IMR-90 (cell line): Measurements from ENCODE around the gene CFP.

ENCODE experiments used
- BHLHE40 ChIP-seq: fragments of 150-350 bp; IDR thresholded peaks from 2 replicates; pipeline ENCODE4 v1.6.1; 2016; ENCODE audit warnings: mild to moderate bottlenecking, low read depth, low read length
- CEBPB ChIP-seq: IDR thresholded peaks from 2 replicates; pipeline ENCODE4 v1.6.1; 2012; ENCODE audit warnings: low read depth, low read length, improper control_type of control experiment
- CHD1 ChIP-seq: IDR thresholded peaks from 2 replicates; pipeline ENCODE4 v1.6.1; 2012; ENCODE audit warnings: low read depth, low read length, improper control_type of control experiment
- CTCF ChIP-seq: conservative IDR thresholded peaks from 2 replicates; pipeline ENCODE4 v1.5.1; 2012; ENCODE audit warnings: mild to moderate bottlenecking, low read depth, low read length, improper control_type of control experiment
- ELK1 ChIP-seq: fragments of 150-350 bp; IDR thresholded peaks from 2 replicates; pipeline ENCODE4 v1.6.1; 2016; ENCODE audit warnings: low read depth, mild to moderate bottlenecking, low read length, moderate library complexity, borderline replicate concordance
- FOS ChIP-seq: fragments of 150-350 bp; IDR thresholded peaks from 2 replicates; pipeline ENCODE4 v1.6.1; 2016; ENCODE audit warnings: low read depth, low read length
- MAFK ChIP-seq: IDR thresholded peaks from 2 replicates; pipeline ENCODE4 v1.6.1; 2012; ENCODE audit warnings: low read depth, low read length, improper control_type of control experiment
- MXI1 ChIP-seq: IDR thresholded peaks from 2 replicates; pipeline ENCODE4 v1.6.1; 2012; ENCODE audit warnings: low read depth, mild to moderate bottlenecking, low read length, moderate library complexity, borderline replicate concordance
- NFE2L2 ChIP-seq: fragments of 150-350 bp; IDR thresholded peaks from 2 replicates; pipeline ENCODE4 v1.6.1; 2016; ENCODE audit warnings: low read depth, mild to moderate bottlenecking, low read length
- POLR2A ChIP-seq: IDR thresholded peaks from 2 replicates; pipeline ENCODE4 v1.6.1; 2012; ENCODE audit warnings: mild to moderate bottlenecking, low read depth, low read length
- RAD21 ChIP-seq: IDR thresholded peaks from 2 replicates; pipeline ENCODE4 v1.6.1; 2012; ENCODE audit warnings: low read length, improper control_type of control experiment
- RCOR1 ChIP-seq: IDR thresholded peaks from 2 replicates; pipeline ENCODE4 v1.6.1; 2012; ENCODE audit warnings: mild to moderate bottlenecking, low read length, improper control_type of control experiment; ENCODE audit not compliant: insufficient replicate concordance
- SMC3 ChIP-seq: fragments of 150-350 bp; IDR thresholded peaks from 2 replicates; pipeline ENCODE4 v1.6.1; 2016; ENCODE audit warnings: low read depth, mild to moderate bottlenecking, antibody characterized with exemption, low read length, moderate library complexity
- TF ChIP-seq, protein P1 (sequence below): fragments of 150-350 bp; IDR thresholded peaks from 2 replicates; pipeline ENCODE4 v1.6.1; 2017; ENCODE audit warnings: mild to moderate bottlenecking, antibody characterized with exemption, low read length, low read depth

DNA sequence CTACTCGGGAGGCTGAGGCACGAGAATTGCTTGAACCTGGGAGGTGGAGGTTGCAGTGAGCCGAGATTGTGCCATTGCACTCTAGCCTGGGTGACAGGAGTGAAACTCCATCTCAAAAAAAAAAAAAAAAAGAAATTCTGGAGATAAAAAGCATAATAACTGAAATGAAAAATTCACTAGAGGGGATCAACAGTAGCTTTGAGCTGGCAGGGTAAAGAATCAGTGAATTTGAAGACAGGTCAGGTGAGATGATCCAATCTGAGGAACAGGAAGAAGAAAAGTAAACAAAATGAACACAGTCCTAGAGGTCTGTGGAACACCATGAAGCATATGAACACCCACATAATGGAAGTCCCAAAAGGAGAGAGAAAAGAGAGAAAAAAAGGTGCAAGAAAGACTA, 32.5 kb downstream of the CFP start:
- TF ChIP-seq POLR2A (no peak), CTCF (no peak), BHLHE40 (no peak), CEBPB (no peak), RAD21 (no peak), CHD1 (no peak), SMC3 (no peak), MAFK (no peak), RCOR1 (no peak), NFE2L2 (no peak), ELK1 (no peak), MXI1 (no peak), FOS (no peak)
- TF ChIP-seq, protein P1, sequence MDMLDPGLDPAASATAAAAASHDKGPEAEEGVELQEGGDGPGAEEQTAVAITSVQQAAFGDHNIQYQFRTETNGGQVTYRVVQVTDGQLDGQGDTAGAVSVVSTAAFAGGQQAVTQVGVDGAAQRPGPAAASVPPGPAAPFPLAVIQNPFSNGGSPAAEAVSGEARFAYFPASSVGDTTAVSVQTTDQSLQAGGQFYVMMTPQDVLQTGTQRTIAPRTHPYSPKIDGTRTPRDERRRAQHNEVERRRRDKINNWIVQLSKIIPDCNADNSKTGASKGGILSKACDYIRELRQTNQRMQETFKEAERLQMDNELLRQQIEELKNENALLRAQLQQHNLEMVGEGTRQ = no peak
